Breast epithelium (tissue), 4 donors: ENCODE measurements around the gene TMEM266. TPM values are rescaled to one million over a fixed set of nuclear protein-coding genes. Genes with fewer than 3 reads are reported as not detected.

Experiments used
- DNase-seq, 2 donors: peaks; one replicate each; pipeline ENCODE4 v3.0.0-alpha.2; 2019; ENCODE audit warnings: low spot score in 2 of 2
- H3K27ac ChIP-seq, 2 donors: fragments of 200-600 bp; sonication (generic) in 1 of 2; one replicate each; pipeline ENCODE4 v1.5.1; 2016 to 2019; ENCODE audit warnings: mild to moderate bottlenecking in 1 of 2
- H3K27me3 ChIP-seq, 2 donors: fragments of 200-600 bp; sonication (generic) in 1 of 2; one replicate each; pipeline versions ENCODE4 v1.5.1 to v1.6.0; 2017 to 2019; ENCODE audit warnings: control low read depth in 1 of 2, mild to moderate bottlenecking in 1 of 2
- H3K36me3 ChIP-seq: fragments of 200-600 bp; one replicate; pipeline ENCODE4 v1.5.1; 2019
- H3K4me1 ChIP-seq, 2 donors: fragments of 200-600 bp; sonication (generic); one replicate each; pipeline ENCODE4 v1.5.1; 2016 to 2019; ENCODE audit warnings: control low read depth in 1 of 2
- H3K4me3 ChIP-seq, 3 donors: fragments of 200-600 bp; sonication (generic); 1 replicate in 2 of 3; 2 replicates in 1 of 3; pipeline ENCODE4 v1.5.1; 2016 to 2019; ENCODE audit warnings: mild to moderate bottlenecking in 3 of 3, moderate library complexity in 2 of 3
- H3K9me3 ChIP-seq, 2 donors: fragments of 200-600 bp; sonication (generic) in 1 of 2; one replicate each; pipeline ENCODE4 v1.5.1; 2016 to 2019; ENCODE audit warnings: control low read depth in 1 of 2
- CTCF ChIP-seq, 3 donors: fragments of 450-650 bp; IDR thresholded peaks; one replicate each; pipeline ENCODE4 v1.5.1; 2016 to 2017; ENCODE audit warnings: antibody characterized with exemption in 3 of 3, mild to moderate bottlenecking in 3 of 3, moderate library complexity in 3 of 3
- POLR2A ChIP-seq: fragments of 450-650 bp; IDR thresholded peaks from one replicate; pipeline ENCODE4 v1.6.1; 2016; ENCODE audit warnings: antibody characterized with exemption, mild to moderate bottlenecking, moderate library complexity
- POLR2AphosphoS5 ChIP-seq, 3 donors: sonication (generic); formaldehyde crosslinking; IDR thresholded peaks; one replicate each; pipeline ENCODE4 v1.6.1; 2017; ENCODE audit warnings: antibody characterized with exemption in 3 of 3
- intact Hi-C: fragments of 100-400 bp; cut with DNase I; formaldehyde crosslinking; loops from one replicate; pipeline ENCODE4 v1.15.1; 2023; ENCODE audit warnings: low total_unique reads
- total RNA-seq, 3 donors: library from RNA; depleted of rRNA; stranded (reverse); fragments of >200 nt; gene quantifications; one replicate each; pipeline ENCODE4 v1.1.0, GENCODE V29; 2016

Gene TMEM266
- total RNA-seq, 3 donors from 2014 or later: 0.29 to 0.32 TPM; not detected in 1

DNA sequence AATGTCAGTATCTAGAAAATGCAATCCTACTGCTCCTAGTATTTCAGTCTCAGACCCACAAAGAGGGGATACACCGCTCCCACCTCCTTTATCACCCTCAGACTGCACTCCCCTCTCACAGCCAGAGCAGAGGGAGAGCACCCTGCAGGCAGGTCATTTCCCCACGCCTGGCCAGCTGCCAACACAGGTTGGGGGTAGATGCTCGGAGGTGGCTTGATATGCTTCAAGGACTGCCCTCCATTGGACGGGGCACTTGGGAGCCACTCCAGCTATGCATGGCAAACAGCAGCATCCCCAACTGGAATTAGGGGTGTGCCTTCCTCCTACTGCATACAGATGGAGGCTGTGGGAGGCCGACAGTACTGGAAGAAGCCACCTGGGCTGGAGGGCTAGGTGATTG lies 41.9 kb downstream of the TMEM266 start:
- no peak overlapping the region for H3K4me3 ChIP-seq
- H3K27me3 ChIP-seq: no peaks in the 10 kb centered on the region
- H3K9me3 ChIP-seq: no peaks in the 10 kb centered on the region
- no peaks in the 10 kb centered on the region for H3K4me1 ChIP-seq
- no peak overlapping the region for H3K27ac ChIP-seq
- TF ChIP-seq POLR2AphosphoS5 (IDR thresholded peaks at IDR 0.05) (no peak), CTCF (IDR thresholded peaks at IDR 0.05) (no peak), POLR2A (no peak)
- no peaks in the 10 kb centered on the region for H3K36me3 ChIP-seq
- intact Hi-C loops: no loop called here
- no peak for DNase-seq

DNA sequence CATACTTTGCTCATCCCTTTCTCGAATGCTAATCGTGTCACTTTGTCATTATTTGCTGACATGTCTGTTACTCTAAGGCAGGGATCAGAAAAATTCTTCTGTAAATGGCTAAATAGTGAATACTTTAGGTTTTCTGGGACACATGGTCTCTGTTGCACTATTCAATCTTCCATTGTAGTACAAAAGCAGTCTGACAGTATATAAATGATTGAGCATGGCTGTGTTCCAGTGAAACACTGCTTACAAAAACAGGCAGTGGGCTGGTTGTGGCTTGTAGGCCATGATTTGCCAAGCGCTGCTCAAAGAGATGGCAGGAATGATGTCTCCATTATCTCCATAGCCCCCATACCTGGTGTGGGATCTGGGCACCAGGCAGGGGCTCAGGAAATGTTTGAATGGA lies 45.6 kb downstream of the TMEM266 start:
- H3K27ac ChIP-seq: no peak overlapping the region
- H3K4me1 ChIP-seq: no peaks in the 10 kb centered on the region
- H3K9me3 ChIP-seq: no peaks in the 10 kb centered on the region
- no peak overlapping the region for H3K4me3 ChIP-seq
- H3K36me3 ChIP-seq: no peaks in the 10 kb centered on the region
- H3K27me3 ChIP-seq: no peaks in the 10 kb centered on the region
- DNase-seq: no peak
- no peak for TF ChIP-seq POLR2AphosphoS5 (IDR thresholded peaks at IDR 0.05)
- no peak for TF ChIP-seq POLR2A
- no peak for TF ChIP-seq CTCF (IDR thresholded peaks at IDR 0.05)
- intact Hi-C loops: no loop called here

DNA sequence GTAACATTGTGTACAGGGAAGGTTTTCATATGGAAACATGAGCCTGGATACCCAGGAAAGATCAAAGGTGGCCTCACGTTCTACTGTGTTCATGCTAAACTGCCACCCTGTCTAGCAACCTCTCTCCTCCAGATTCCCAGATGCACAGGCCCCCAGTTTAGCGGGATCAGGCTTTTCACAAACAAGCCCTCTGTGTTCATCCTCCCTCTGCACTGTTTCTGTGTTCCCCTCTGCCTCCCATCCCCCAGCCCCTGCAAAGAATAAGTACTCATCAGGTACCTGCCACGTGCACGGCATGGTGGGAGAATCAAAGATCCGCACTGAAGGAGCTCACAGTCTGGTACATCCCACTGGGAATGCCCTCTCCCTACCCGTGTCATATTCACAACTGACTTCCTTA lies 46.1 kb downstream of the TMEM266 start:
- H3K4me1 ChIP-seq: no peaks in the 10 kb centered on the region
- H3K9me3 ChIP-seq: no peaks in the 10 kb centered on the region
- DNase-seq: no peak
- no peaks in the 10 kb centered on the region for H3K27me3 ChIP-seq
- TF ChIP-seq POLR2A: no peak
- TF ChIP-seq POLR2AphosphoS5 (IDR thresholded peaks at IDR 0.05): no peak
- no peak for TF ChIP-seq CTCF (IDR thresholded peaks at IDR 0.05)
- intact Hi-C loops: no loop called here
- no peaks in the 10 kb centered on the region for H3K36me3 ChIP-seq
- no peak overlapping the region for H3K4me3 ChIP-seq
- no peak overlapping the region for H3K27ac ChIP-seq

DNA sequence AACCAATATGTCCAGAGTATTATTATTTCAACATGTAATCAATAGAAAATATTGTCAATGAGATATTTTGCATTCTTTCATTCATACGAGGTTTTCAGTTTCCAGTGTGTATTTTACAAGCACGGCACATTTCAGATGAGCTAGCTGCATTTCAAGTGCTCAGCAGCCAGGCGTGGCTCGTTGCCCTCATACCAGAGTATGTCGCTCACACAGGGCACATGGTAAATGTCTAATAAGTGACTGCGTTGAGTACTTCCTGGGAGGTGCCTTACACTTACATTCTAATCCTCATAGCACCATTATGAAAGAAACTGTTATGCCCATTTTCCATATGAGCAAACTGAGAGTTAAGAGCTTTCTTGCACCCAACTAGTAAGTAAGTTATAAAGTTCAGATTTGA lies 47.4 kb downstream of the TMEM266 start:
- intact Hi-C loops: no loop called here
- no peak for DNase-seq

More for the DNA sequence above, 47.4 kb downstream of the TMEM266 start:
- H3K4me3 ChIP-seq: no peak overlapping the region
- no peaks in the 10 kb centered on the region for H3K4me1 ChIP-seq
- no peaks in the 10 kb centered on the region for H3K9me3 ChIP-seq
- no peak overlapping the region for H3K27ac ChIP-seq
- H3K27me3 ChIP-seq: no peaks in the 10 kb centered on the region
- no peaks in the 10 kb centered on the region for H3K36me3 ChIP-seq
- TF ChIP-seq CTCF (IDR thresholded peaks at IDR 0.05): no peak
- TF ChIP-seq POLR2AphosphoS5 (IDR thresholded peaks at IDR 0.05): no peak
- no peak for TF ChIP-seq POLR2A
